Tibial nerve (tissue), 4 donors: Measurements from ENCODE around the gene NUFIP2.

Experiments used
- EP300 ChIP-seq, 2 donors: sonication (generic); formaldehyde crosslinking; IDR thresholded peaks; one replicate each; pipeline ENCODE4 v1.6.1; 2017; ENCODE audit warnings: antibody characterized with exemption in 2 of 2, mild to moderate bottlenecking in 1 of 2
- POLR2A ChIP-seq, 2 donors: fragments of 450-650 bp; IDR thresholded peaks; one replicate each; pipeline ENCODE4 v1.6.1; 2017; ENCODE audit warnings: antibody characterized with exemption in 2 of 2, mild to moderate bottlenecking in 2 of 2, moderate library complexity in 2 of 2
- TF ChIP-seq, protein P1 (sequence below), 5 experiments: fragments of 200-600 bp in 3 of 5; fragments of 450-650 bp in 2 of 5; sonication (generic) in 3 of 5; IDR thresholded peaks; one replicate each; pipeline ENCODE4 v1.5.1; 2016 to 2019; ENCODE audit warnings: antibody characterized with exemption in 5 of 5, mild to moderate bottlenecking in 3 of 5, moderate library complexity in 2 of 5

DNA sequence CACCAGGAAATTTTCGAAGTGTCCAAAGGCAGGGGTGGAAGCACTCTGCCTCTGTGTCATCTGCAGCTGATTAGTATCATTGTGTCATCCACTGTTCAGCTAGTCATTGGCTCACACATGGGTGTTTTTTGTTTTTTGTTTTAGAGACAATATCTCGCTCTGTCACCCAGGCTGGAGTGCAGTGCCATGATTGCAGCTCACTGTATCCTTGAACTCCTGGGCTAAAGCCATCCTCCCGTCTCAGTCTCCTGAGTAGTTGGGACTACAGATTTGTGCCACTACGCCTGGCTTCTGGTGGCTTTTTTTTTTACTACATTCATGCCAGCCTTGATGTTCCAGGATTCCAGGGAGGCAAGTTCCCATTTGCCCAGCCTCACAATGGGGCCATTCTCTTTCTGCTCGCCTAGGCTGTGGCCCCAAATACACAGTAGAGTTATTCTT is 81.2 kb downstream of the NUFIP2 start:
- TF ChIP-seq, protein P1, sequence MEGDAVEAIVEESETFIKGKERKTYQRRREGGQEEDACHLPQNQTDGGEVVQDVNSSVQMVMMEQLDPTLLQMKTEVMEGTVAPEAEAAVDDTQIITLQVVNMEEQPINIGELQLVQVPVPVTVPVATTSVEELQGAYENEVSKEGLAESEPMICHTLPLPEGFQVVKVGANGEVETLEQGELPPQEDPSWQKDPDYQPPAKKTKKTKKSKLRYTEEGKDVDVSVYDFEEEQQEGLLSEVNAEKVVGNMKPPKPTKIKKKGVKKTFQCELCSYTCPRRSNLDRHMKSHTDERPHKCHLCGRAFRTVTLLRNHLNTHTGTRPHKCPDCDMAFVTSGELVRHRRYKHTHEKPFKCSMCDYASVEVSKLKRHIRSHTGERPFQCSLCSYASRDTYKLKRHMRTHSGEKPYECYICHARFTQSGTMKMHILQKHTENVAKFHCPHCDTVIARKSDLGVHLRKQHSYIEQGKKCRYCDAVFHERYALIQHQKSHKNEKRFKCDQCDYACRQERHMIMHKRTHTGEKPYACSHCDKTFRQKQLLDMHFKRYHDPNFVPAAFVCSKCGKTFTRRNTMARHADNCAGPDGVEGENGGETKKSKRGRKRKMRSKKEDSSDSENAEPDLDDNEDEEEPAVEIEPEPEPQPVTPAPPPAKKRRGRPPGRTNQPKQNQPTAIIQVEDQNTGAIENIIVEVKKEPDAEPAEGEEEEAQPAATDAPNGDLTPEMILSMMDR (IDR thresholded peaks at IDR 0.05), result no peak
- TF ChIP-seq POLR2A (IDR thresholded peaks at IDR 0.05) (no peak), EP300 (IDR thresholded peaks at IDR 0.05) (peak in 1 of 2 donors; percentile 28)
